CD4-positive, alpha-beta T cell treated with Interleukin-21 for 1 hour (primary cell): ENCODE measurements around the gene NECAB2.
A peak's percentile ranks its signal among the peaks of the same experiment; 100 is the strongest.

Source experiments
- DNase-seq: peaks from one replicate; pipeline ENCODE4 v3.0.0-alpha.2; 2020

The NECAB2 gene

DNA sequence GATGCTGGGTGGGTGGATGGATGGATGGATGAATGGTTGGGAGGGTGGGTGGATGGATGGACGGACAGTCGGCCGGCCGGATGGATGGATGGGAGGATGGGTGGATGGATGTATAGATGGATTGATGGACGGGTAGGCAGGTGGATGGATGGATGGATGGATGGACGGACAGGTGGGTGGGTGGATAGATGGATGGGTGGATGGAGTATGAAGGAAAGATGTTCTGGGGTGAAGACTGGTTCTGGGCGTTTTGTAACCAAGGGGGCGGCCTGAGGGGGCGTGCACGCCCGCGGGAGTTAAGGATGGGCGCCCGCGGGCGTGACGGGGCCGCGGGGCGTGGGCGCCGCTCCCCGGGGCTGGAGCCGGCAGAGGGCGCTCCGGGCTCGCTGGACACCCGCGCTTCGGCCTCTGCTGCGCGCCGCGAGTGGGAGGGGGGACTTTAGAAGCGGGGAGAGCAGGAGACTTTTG, at the start of gene NECAB2:
Gene NECAB2 (plus strand): TSS at position 407 of the 468 bp plus-strand sequence. CDS start 405 bp downstream, outside the sequence.
- DNase-seq: no peak

DNA sequence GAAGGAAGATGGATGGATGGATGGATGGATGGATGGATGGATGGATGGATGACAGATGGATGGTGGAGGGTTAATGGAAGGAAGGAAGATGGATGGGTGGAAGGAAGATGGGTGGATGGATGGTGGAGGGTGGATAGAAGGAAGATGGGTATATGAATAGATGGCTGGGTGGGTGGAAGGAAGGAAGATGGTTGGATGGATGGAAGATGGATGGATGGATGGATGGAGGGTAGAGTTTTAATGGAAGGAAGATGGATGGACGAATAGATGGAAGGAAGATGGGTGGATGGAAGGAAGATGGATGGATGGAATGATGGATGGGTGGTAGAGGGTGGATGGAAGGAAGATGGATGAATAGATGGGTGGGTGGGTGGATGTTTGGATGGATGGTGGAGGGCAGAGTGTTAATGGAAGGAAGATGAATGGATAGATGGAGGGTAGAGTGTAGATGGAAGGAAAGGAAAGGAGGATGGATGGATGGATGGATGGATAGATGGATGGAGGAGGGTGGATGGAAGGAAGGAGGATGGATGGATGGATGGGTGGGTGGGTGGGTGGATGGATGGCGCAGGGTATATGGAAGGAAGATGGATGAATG, 47.1 kb upstream of the NECAB2 start:
- no peak for DNase-seq

DNA sequence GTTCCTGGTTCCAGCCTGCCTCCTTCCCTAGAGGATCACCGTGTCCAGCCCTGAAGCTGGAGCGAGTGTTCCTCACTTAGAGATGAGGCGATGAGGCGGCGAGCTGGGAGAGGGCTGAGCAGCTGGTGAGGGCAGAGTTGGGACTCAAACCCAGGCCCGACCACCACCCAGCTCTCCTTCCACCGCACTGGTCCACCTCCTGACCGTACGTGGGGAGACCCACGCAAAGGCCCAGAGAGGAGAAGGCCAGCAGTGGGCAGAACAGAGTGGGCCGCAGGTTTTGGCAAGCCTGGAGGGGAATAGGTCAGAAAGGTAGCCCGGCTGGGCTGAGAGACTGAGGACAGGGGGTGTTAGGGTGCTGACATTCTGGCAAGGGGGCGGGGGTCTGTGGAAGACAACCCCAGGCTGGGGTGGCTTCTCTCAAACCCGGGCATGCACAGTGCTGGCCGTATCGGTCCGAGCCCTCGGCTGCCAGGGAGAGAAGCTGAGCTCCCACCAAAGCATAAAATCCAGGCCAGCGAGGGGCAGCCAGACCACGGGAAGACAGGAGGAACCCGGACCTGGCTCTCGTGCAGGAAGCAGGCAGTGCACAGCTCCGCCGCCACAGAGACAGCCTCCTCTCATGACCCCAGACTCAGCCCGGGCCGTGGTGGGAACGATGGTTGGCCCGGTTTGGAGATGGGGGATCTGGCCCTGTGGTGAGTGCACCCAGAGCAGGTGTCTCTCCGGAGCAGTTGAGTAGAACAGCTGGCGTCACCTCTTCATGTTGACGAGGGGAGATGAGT, 44.3 kb upstream of the NECAB2 start:
- DNase-seq: no peak

DNA sequence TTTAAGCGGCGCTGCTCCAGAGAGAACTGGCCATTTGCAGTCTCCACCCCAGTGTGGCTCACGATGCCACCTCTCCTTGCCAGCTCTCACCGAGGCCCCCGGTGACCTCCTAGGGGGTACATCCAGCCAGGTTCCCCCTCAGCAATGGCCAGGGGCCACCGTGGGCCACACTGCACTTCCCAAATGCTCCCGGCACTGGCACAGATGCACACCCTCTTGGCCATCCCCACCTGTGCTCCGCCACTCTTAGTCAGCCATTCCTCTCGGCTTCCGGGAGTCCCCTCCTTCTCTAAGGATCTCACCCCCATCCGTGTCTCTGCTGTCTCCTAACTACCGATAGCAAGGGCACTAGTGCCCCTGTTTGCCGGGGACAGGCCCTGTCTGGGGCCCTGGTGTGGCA, 43.4 kb upstream of the NECAB2 start:
- no peak for DNase-seq

DNA sequence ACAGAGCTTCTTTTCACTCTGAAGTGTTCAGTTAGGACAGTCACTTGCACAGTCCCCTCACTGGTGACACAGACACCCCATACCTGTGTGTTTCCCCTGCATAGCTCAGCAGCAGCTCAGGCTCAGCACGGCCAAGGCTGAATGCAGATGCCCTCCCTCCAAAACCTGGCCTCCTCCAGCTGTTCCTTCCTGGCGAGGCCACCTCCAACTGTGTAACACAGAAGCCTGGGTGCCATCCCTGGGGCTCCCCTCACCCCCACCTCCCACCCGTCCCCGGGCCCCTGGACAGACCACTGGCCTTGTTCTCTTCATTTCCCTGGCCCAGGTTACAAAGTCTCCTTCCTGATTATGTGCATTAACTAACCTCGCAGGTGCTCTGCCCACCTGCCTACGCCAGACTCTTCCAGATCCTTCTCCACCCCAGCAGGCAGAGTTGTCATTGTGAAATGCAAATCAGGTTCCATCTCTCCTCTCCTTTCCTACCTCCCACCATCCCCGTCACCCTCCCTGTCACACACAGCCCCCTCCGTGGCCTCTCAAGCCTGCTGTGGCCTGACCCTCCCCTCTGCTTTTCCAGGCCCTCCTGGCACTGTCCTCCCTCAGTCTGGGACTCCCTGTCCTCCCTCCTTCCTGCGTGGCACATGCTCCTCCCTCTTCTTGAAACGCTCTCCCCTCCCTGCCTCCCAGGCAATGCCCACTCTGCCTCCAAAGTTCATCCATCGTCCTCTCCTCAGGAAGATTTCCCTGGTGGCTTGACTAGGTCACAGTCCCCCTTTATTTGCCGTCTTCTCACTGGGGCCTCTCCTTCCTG, 42.7 kb upstream of the NECAB2 start:
- DNase-seq: no peak

DNA sequence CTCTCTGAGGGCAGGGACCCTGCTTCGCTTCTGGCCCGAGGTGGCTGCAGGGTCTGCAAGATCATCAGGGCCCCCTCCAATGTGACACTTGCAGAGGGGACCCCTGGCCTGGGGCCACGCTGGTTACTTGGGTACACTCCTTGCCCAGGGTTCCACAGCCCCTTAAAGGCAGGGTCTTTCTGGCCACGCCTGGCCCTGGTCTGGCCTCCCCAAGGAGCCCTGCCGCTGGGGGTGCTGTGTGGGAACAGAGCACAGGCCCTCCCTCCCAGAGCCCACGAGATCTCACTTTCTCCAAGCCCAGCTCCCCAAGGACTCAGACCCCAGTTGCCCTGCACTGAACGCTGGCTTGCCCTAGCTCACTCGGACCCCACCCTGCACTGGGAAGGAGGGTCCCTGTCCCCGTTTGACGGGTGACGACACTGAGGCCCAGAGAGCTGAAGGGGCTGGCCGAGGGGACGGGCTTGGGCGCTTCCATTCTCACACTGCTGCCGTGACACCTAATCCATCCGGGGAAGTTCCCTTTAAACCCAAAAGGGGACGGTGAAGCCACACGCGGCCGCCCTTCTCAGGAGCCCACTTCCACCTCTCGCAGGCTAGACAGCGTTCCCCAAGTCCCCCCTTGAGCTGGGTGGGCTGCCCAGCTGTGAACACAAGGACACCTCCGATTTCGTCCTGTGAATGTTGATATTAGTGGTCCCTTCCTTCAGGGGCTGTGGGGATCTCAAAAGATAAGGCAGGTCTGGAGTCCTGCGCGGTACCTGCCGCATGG, 41.9 kb upstream of the NECAB2 start:
- DNase-seq: no peak

DNA sequence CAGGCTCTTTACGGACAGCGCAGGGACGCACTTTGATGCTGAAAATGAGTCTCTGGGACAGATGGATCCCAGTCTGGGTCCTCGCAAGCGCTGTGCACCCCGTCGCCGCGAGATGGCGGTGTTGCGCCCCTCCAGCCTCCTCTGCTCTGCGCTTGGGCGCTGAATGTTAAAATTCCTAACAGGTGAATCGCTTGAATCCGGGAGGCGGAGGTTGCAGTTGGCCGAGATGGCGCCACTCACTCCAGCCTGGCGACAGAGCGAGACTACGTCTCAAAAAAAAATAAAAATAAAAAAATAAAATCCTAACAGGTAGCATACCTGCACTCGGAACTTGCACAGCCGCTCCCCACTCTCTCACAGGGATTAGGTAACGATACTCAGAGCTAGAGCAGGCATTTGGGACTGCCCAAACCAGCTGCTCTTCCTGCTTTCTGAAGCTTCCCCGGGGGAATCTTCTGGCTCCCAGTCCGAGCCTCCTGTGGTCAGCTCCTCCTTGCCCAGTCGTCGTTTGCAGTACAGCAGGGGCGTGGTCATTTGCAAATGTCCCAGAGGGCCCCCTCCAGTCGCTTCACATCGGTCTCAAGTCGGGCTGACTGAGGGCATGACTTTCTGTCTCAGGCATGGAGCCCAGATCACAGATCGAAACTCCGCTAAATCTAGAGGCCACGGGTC, 41.2 kb upstream of the NECAB2 start:
- peak; percentile 30 for DNase-seq

DNA sequence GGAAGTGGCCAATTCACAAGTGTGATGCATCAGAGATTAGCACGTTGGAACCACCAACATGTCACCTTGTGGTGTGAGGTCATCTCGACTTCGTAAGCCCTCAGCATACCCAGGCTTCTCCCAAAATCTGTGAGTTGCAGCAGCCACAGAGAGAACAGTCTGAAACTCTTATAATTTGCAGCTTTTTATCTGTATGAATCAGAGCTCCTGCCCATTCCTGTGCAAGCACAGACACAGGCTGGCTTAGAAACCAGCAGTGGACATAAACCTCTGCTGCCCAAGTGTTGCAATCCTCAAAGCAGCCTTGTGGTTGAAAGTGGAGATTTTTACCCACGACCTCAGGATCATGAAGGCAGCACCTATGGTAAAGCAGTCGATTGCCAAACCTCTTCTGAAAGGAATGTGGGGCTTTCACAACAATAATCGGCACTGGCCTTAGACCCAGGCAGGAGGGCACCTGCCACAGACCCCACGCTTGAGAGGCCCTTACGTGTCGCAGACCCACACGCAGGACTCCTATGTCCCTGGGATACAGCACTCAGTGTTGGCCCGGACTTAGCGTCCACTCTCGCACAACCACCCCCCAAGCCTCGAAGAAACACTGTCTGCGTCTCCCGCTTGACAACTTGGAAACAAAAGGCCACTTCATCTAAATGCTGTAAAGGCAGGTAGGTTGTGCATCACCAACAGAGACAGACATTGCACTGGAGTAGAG, 39.5 kb upstream of the NECAB2 start:
- no peak for DNase-seq

DNA sequence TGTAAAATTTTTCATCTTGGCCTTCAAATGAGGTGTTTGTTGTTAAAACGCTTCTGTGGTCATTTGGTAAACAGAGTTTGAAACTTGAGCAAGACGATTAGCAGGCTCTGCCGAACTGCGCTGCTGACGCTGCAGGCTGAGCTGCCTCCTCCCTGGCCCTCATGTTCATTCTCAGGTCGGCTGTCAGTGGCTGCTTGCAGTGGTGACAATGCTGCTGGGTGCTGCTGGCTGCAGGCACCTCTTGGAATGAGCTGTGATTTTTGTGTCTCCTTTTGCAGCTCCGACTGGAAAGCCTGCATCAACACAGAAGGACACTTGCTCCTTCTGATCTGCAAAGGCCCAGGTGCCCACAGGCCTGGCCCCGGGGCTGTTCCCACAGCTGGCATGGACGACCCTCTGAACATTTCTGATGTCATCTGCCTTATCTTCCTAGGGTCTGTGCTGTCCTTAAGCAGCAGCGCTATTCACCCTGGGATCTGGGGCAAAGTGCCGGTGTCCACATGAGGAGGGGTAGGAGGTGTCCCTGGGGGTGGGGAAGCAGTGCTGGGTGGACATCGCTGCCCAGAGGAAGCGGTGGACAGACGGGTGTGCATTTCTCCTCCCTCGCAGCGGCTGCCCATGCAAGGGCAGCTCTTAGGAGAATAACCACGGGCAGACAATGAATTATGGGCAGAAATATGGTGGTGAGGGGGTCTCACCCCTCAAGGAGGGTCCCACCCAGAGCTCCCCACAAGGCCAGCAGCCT, 38.1 kb upstream of the NECAB2 start:
- no peak for DNase-seq

DNA sequence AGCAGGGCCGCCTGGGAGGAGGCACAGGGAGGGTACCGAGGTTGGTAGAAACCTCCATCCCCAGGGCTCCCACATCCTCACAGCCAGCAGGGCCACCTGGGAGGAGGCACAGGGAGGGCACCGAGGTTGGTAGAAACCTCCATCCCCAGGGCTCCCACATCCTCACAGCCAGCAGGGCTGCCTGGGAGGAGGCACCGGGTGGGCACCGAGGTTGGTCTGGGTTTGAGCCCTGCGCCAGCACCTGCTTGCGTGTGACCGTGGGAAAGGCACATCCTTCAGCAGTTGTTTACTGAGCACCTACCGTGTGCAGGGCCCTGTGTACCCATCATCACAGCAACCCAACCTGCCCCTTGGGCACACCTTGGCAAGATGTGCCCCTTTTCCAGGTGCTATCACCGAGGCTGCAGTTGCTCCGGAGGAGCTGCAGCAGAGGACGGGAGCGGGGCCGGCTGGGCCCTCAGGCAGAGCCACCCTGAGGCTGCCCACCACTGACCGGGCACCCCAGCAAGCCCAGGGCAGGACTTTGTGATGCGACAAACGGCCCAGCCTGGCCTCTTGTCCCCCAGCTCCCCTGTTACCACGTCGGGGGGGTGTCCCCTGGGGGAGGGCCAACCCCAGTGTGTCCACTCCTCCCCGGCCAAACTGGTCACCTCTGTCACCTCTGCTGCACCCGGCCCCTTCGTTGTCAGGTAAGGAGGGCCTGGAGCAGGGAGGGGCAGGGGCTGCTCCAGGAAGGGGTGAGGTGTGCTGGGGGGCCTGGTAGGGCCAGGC, 37.1 kb upstream of the NECAB2 start:
- no peak for DNase-seq

DNA sequence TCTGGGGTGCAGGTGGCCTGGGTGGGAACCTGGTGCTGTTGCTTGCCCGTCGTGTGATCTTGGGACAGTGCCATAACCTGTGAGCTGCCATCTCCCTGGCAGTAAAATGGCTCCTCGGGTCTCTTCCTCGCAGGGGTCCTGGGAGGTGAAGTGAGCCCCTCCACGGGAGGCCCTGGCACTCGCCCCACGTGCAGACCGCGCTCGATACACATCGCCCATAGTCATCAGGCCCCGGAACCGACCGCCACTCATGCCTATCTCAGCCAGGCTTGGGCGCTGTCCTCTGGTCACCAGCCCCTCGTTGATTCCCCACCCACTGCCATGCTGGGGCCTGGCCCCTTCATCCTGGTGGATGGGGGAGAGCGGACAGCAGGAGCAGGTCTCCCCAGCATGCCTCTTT, 36.5 kb upstream of the NECAB2 start:
- DNase-seq: no peak

DNA sequence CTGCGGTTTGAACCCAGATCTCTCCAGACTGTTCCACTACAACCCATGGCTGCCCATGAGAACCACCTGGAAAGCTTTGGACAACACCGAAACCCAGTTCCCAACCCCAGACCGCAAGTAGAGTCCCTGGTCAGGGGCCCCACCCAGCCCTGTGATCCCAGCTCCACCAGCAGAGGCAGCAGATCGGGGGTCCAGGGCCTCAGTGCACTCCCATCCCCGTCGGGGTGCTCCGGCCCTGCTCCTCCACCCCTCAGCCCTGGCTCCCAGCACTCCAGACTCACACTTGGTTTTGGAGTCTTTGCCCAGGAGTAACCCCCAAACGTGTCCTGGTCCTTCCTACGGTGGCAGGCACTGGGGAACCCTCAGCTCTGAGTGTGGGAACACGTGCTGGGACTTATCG, 35.7 kb upstream of the NECAB2 start:
- no peak for DNase-seq

DNA sequence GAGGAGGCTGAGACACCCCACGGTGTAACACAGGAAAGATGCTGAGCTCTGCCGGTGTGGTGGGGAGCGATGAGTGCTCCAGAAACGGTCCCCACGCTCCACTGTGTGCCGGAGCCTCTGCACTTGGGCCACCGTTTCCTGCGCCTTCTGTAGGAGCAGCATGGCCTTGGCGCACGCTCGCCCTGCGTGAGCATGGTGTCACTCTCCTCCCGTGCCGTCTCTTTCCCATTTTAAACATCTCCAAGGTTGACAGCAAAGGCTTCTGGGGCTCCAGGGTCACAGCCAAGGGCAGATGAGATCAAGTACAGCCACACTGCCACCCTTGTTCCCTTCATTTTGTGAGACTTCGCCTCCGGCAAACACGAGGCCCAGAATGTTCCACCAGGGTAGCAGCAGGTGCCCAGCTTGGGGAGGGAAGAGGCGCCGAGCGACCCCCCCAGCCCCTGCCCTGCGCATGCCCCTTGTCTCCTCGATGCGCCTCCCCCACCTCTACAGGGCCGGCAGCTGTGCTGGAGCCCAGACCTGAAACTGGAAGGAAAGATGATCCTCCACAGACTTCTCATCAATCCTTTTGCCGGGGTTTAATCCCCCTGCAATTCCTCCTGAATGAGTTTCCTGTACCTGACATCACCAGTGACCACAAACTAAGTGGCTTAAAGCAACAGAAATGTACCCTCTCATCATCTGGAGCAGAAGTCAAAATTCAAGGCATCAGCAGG, 34.9 kb upstream of the NECAB2 start:
- no peak for DNase-seq

DNA sequence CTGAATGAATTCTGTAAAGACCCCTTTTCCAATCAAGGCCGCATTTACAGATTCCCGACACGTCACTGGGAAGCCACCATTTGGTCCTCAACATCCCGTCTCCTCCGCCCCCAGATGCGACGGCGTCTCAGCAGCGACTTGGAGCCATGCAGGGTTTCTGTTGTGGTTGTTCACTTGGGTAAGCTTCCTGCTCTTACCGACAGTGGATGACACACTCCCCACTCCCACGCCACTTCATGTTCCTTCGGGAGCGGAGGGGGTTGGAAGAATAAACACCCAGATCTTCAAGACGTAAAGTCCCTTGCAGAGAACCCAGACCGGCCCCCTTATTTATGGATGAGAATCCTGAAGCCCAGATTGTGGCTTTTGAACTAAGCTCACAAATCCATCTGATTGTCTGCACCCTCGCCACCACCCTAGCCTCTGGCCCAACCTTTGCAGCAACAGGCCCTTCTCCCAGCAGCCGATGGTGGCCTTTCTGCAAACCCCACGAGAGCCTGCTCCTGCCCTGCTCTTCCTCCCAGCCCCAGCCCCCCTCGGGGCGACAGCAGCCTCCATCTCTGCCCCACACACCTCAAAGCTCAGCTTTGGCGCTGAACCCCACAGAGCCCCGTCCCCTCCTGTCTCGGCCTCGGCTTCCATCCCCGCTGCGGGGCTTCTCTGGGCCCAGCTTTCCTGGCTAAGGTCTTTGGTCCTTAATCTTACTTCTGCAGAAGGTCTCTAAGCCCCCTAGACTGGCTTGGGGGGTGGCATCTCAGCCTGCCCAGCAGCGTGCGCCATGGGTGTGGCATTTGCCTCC, 34.0 kb upstream of the NECAB2 start:
- no peak for DNase-seq

DNA sequence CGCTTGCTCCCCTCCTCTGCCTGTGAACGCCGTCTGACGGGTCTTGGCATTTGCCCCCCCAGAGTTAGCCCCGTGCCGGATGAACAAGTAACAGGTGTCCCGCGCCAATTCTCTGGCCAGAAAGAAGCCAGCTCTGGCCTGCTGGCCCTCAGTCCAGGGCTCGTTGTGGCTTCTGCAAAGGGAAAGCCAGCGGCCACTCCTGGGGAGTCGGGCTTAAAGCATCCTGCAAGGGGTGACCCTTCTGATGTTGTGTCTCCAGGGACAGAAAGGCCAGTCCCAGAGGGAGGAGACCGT, 33.4 kb upstream of the NECAB2 start:
- DNase-seq: no peak

DNA sequence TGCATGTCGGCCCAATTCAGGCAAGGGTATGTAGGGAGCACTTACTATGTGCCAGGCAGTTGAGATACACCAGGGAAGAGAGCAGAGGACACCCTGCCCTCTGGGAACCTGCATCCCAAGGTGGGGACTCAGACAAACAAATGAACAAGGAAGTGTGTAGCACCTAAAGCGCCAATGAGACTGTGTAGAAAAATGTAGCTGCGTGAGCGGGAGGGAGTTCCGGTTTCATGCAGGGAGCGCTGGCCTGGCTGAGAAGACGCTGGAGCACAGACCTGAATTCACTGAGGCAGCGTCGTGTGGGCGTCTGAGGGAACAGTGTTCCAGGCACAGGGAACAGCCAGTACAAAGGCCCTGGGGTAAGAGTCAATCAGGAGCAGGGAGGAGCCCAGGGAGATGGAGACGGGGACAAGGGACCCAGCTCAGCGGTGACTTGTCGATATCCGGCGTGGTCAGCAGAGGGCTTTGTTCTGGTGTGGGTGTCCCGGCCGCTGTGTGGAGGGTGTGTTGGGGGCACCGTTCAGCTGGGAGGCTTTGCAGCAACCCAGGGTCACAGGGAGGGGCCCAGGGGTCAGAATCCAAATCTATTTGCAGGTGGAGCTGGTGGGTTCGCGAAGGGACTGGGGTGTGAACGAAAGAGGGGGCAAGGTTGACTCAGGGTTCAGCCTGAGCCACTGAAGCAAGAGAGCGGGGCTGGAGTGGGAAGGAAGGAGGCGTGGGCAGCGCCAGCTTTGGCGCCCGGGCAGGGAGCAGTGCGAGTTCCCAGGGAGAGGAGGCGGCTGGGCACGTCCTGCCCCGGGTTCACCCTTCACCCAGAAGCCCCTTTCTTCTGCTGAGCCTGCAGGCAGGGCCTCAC, 32.8 kb upstream of the NECAB2 start:
- DNase-seq: no peak

DNA sequence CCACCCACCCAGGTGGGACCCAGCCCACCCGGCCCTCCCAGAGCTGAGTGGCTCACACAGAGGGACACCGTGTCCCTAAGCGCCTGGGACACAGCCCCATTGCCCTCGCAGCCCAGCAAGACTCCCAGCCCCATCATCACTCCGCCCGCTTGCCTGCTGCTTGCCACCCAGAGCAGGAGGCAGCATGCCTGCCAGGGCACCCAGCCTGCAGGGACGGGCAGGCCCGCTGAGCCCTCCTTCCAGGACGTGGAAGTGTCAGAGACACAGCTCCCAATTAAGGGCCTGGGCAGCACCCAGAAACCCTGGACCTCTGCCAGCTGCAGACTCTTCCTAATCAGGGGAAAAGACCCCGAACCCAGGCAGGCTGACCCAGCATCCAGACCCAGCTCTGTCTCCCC, 32.2 kb upstream of the NECAB2 start:
- no peak for DNase-seq
